ENCODE data around the gene MYO16. TPM values are rescaled to one million over a fixed set of nuclear protein-coding genes. Genes with fewer than 3 reads are reported as not detected.

MYO16 gene
- total RNA-seq, 2 experiments from 2014 or later: not detected

- Mint-ChIP-seq H3K4me1 (ENCODE audit: low read depth) (no peaks in the 10 kb centered on the region), H3K27me3 (ENCODE audit: low read depth) (peaks cover 4% of the 10 kb centered on the region), H3K27ac (no peak overlapping the region), H3K4me3 (no peak overlapping the region), H3K36me3 (ENCODE audit: low read depth) (peaks cover 2% of the 10 kb centered on the region), H3K9me3 (peaks cover 6% of the 10 kb centered on the region)
- DNase-seq: no peak
- intact Hi-C loops (cut with micrococcal nuclease): no loop called here
- CTCF ChIA-PET: no interaction called here
Observed at GRCh38 chr13:108830916-108831315, 201.5 kb downstream of the MYO16 start.

DNA sequence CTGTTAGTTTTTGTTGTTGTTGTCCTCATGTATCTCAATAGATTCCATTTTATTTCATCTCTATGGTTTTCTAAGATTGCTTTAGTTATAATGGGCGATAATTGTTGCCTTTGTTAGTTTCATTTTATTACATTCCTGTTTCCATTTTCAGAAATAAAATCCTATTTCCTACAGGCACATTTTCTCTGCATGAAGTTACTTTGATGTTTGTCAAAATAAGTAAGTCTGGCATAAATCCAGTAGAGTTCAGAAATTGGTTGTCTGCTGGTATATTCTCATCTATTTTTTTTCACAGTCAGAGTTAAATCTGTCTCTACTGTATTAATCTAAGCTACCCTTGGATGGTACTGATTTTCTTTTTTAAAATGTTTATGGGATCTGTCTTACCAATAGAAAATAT is 204.1 kb downstream of the MYO16 start:
- CTCF ChIA-PET: no interaction called here
- Mint-ChIP-seq H3K27ac (no peak overlapping the region), H3K27me3 (ENCODE audit: low read depth) (no peaks in the 10 kb centered on the region), H3K4me3 (no peak overlapping the region), H3K36me3 (ENCODE audit: low read depth) (no peaks in the 10 kb centered on the region), H3K4me1 (ENCODE audit: low read depth) (no peaks in the 10 kb centered on the region), H3K9me3 (no peaks in the 10 kb centered on the region)
- intact Hi-C loops (cut with micrococcal nuclease): no loop called here
- DNase-seq: no peak

GRCh38 chr13:108834193-108834592 is 204.8 kb downstream of the MYO16 start:
- Mint-ChIP-seq H3K4me1 (ENCODE audit: low read depth) (no peaks in the 10 kb centered on the region), H3K36me3 (ENCODE audit: low read depth) (no peaks in the 10 kb centered on the region), H3K9me3 (no peaks in the 10 kb centered on the region), H3K27ac (no peak overlapping the region), H3K27me3 (ENCODE audit: low read depth) (no peaks in the 10 kb centered on the region), H3K4me3 (no peak overlapping the region)
- intact Hi-C loops (cut with micrococcal nuclease): no loop called here
- DNase-seq: no peak
- CTCF ChIA-PET: interaction anchor here (0.6 kb wide), 1 partner anchor 250 kb away, joined by 3 read pairs; no protein-coding TSS in a partner anchor

GRCh38 chr13:108835083-108835482 is 205.7 kb downstream of the MYO16 start:
- Mint-ChIP-seq H3K4me1 (ENCODE audit: low read depth) (no peaks in the 10 kb centered on the region), H3K4me3 (no peak overlapping the region), H3K27me3 (ENCODE audit: low read depth) (no peaks in the 10 kb centered on the region), H3K27ac (no peak overlapping the region), H3K9me3 (no peaks in the 10 kb centered on the region), H3K36me3 (ENCODE audit: low read depth) (no peaks in the 10 kb centered on the region)
- CTCF ChIA-PET: no interaction called here
- intact Hi-C loops (cut with micrococcal nuclease): no loop called here
- no peak for DNase-seq

DNA sequence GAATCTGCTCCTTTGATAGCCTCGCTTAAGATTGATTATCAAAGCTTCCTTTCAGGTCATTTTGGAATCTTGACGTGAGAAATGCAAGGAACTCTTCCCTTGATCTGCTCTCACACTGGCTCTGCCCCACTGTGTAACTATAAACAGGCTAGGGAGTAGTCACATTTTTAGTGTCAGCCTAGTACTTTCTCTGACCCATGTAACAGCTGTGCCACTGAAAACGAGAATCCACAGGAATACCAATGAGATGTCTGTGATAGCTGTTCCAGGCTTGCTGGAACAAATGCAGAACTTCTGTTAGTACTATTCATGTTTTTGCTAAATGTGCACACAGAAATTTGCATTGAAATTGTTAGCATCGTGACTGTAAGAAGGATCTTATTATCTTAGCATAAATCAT is 221.3 kb downstream of the MYO16 start:
- Mint-ChIP-seq H3K36me3 (ENCODE audit: low read depth) (no peaks in the 10 kb centered on the region), H3K4me3 (no peak overlapping the region), H3K27me3 (ENCODE audit: low read depth) (peaks cover 12% of the 10 kb centered on the region), H3K27ac (no peak overlapping the region), H3K4me1 (ENCODE audit: low read depth) (peaks cover 4% of the 10 kb centered on the region), H3K9me3 (no peaks in the 10 kb centered on the region)
- CTCF ChIA-PET: no interaction called here
- DNase-seq: no peak
- intact Hi-C loops (cut with micrococcal nuclease): no loop called here

DNA sequence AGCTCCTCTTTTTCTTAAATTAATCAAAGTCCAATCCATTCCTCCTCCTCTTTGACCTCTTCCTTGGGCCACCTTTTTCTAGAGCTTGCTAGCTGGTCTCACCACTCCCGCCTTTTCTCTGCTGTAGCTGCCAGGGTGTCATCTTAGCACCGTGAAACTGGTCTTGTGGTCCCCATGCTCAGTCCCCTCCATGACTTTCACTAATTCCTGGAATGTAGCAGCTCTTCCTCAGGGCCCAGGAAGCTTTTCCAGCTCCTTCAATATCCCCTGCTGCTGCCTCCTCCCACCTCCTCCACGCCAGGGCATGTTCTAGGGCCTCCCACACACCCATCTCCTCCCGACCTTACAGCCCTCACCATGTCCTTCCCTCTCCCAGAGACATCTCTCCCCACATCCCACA is 222.2 kb downstream of the MYO16 start:
- CTCF ChIA-PET: interaction anchor here (1.2 kb wide), 1 partner anchor 43 kb away, joined by 3 read pairs; no protein-coding TSS in a partner anchor
- no peak for DNase-seq
- H3K4me1 Mint-ChIP-seq (ENCODE audit: low read depth): peaks cover 9% of the 10 kb centered on the region
- no peak overlapping the region for H3K4me3 Mint-ChIP-seq
- H3K27ac Mint-ChIP-seq: no peak overlapping the region
- intact Hi-C loops (cut with micrococcal nuclease): no loop called here
- peaks cover 12% of the 10 kb centered on the region for H3K27me3 Mint-ChIP-seq (ENCODE audit: low read depth)
- H3K36me3 Mint-ChIP-seq (ENCODE audit: low read depth): no peaks in the 10 kb centered on the region
- H3K9me3 Mint-ChIP-seq: no peaks in the 10 kb centered on the region

- H3K36me3 Mint-ChIP-seq (ENCODE audit: low read depth): no peaks in the 10 kb centered on the region
- H3K9me3 Mint-ChIP-seq: no peaks in the 10 kb centered on the region
- H3K4me1 Mint-ChIP-seq (ENCODE audit: low read depth): peaks cover 9% of the 10 kb centered on the region
- no peak overlapping the region for H3K27ac Mint-ChIP-seq
- H3K4me3 Mint-ChIP-seq: no peak overlapping the region
- no peak for DNase-seq
- CTCF ChIA-PET: interaction anchor here (1.2 kb wide), 1 partner anchor 42 kb away, joined by 3 read pairs; no protein-coding TSS in a partner anchor
- intact Hi-C loops (cut with micrococcal nuclease): no loop called here
- H3K27me3 Mint-ChIP-seq (ENCODE audit: low read depth): peaks cover 12% of the 10 kb centered on the region
Observed at GRCh38 chr13:108853031-108853430, 223.6 kb downstream of the MYO16 start.

- no peaks in the 10 kb centered on the region for H3K9me3 Mint-ChIP-seq
- peaks cover 9% of the 10 kb centered on the region for H3K4me1 Mint-ChIP-seq (ENCODE audit: low read depth)
- H3K36me3 Mint-ChIP-seq (ENCODE audit: low read depth): no peaks in the 10 kb centered on the region
- H3K4me3 Mint-ChIP-seq: no peak overlapping the region
- CTCF ChIA-PET: interaction anchor here (0.6 to 0.7 kb wide), 2 partner anchors 44 to 201 kb away, joined by 3 to 4 read pairs; no protein-coding TSS in a partner anchor
- intact Hi-C loops (cut with micrococcal nuclease): no loop called here
- H3K27me3 Mint-ChIP-seq (ENCODE audit: low read depth): peaks cover 7% of the 10 kb centered on the region
- H3K27ac Mint-ChIP-seq: no peak overlapping the region
- no peak for DNase-seq
Observed at GRCh38 chr13:108855737-108856387, 226.5 kb downstream of the MYO16 start.

- CTCF ChIA-PET: no interaction called here
- H3K4me1 Mint-ChIP-seq (ENCODE audit: low read depth): peaks cover 9% of the 10 kb centered on the region
- no peaks in the 10 kb centered on the region for H3K36me3 Mint-ChIP-seq (ENCODE audit: low read depth)
- no peaks in the 10 kb centered on the region for H3K9me3 Mint-ChIP-seq
- intact Hi-C loops (cut with micrococcal nuclease): no loop called here
- no peak overlapping the region for H3K27ac Mint-ChIP-seq
- no peak overlapping the region for H3K4me3 Mint-ChIP-seq
- no peak for DNase-seq
- peaks cover 2% of the 10 kb centered on the region for H3K27me3 Mint-ChIP-seq (ENCODE audit: low read depth)
Observed at GRCh38 chr13:108858676-108859075, 229.3 kb downstream of the MYO16 start.

GRCh38 chr13:108859197-108860012 is 230.0 kb downstream of the MYO16 start:
- no peak for DNase-seq
- Mint-ChIP-seq H3K9me3 (no peaks in the 10 kb centered on the region), H3K4me1 (ENCODE audit: low read depth) (peaks cover 9% of the 10 kb centered on the region), H3K36me3 (ENCODE audit: low read depth) (no peaks in the 10 kb centered on the region), H3K27me3 (ENCODE audit: low read depth) (peaks cover 2% of the 10 kb centered on the region), H3K27ac (no peak overlapping the region), H3K4me3 (no peak overlapping the region)
- intact Hi-C loops (cut with micrococcal nuclease): no loop called here
- CTCF ChIA-PET: no interaction called here

GRCh38 chr13:108860418-108860817 is 231.0 kb downstream of the MYO16 start:
- Mint-ChIP-seq H3K27ac (no peak overlapping the region), H3K36me3 (ENCODE audit: low read depth) (no peaks in the 10 kb centered on the region), H3K27me3 (ENCODE audit: low read depth) (peaks cover 3% of the 10 kb centered on the region), H3K4me3 (no peak overlapping the region), H3K9me3 (no peaks in the 10 kb centered on the region), H3K4me1 (ENCODE audit: low read depth) (peaks cover 8% of the 10 kb centered on the region)
- no peak for DNase-seq
- intact Hi-C loops (cut with micrococcal nuclease): no loop called here
- CTCF ChIA-PET: no interaction called here

DNA sequence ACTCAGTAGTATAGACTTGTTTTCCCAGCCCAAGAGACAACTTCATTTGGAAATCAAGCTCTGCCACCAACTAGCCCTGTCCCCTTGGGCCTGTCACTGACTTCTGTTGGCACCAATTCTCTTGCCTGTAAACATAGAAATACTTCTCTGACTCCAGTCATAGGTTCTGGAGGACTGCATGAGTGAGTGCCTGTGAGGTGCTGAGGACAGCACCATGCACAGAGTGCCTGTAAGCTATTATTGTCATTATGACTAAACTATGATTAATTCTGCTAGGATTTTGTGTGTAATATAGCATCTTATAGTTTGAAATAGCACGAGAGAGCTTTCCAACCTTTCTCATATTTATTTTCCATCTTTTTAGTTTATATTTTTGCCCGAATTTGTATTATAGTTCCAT is 247.9 kb downstream of the MYO16 start:
- no peaks in the 10 kb centered on the region for H3K9me3 Mint-ChIP-seq
- H3K27ac Mint-ChIP-seq: no peak overlapping the region
- CTCF ChIA-PET: no interaction called here
- H3K27me3 Mint-ChIP-seq (ENCODE audit: low read depth): no peaks in the 10 kb centered on the region
- no peak for DNase-seq
- no peak overlapping the region for H3K4me3 Mint-ChIP-seq
- H3K36me3 Mint-ChIP-seq (ENCODE audit: low read depth): no peaks in the 10 kb centered on the region
- intact Hi-C loops (cut with micrococcal nuclease): no loop called here
- H3K4me1 Mint-ChIP-seq (ENCODE audit: low read depth): no peaks in the 10 kb centered on the region

DNA sequence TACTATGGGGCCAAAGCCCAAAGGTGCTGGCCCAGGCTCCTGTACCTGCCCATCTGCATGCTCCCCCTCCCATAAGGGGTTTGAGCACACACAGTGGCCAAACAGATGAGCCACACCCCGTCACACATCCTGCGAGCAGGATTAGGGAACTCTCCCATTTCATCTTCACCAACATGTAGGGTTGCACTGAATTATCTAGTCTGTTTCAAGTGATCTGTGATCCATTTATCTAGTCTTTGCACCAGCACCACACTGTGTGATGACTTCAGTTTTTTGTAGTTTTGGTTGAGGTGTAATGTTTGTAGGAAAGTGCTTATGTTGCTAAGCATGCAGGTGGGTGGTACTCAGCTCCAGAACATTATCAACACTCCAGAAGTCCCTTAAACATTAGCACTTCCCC is 249.3 kb downstream of the MYO16 start:
- intact Hi-C loops (cut with micrococcal nuclease): no loop called here
- H3K27me3 Mint-ChIP-seq (ENCODE audit: low read depth): no peaks in the 10 kb centered on the region

More for the DNA sequence above, 249.3 kb downstream of the MYO16 start:
- H3K4me3 Mint-ChIP-seq: no peak overlapping the region
- no peak overlapping the region for H3K27ac Mint-ChIP-seq
- no peaks in the 10 kb centered on the region for H3K9me3 Mint-ChIP-seq
- no peaks in the 10 kb centered on the region for H3K4me1 Mint-ChIP-seq (ENCODE audit: low read depth)
- no peaks in the 10 kb centered on the region for H3K36me3 Mint-ChIP-seq (ENCODE audit: low read depth)
- no peak for DNase-seq
- CTCF ChIA-PET: interaction anchor here (0.6 kb wide), 1 partner anchor 56 kb away, joined by 3 read pairs; no protein-coding TSS in a partner anchor
